ENCODE results near the gene MCHR1.

The MCHR1 gene, protein sequence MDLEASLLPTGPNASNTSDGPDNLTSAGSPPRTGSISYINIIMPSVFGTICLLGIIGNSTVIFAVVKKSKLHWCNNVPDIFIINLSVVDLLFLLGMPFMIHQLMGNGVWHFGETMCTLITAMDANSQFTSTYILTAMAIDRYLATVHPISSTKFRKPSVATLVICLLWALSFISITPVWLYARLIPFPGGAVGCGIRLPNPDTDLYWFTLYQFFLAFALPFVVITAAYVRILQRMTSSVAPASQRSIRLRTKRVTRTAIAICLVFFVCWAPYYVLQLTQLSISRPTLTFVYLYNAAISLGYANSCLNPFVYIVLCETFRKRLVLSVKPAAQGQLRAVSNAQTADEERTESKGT

DNA sequence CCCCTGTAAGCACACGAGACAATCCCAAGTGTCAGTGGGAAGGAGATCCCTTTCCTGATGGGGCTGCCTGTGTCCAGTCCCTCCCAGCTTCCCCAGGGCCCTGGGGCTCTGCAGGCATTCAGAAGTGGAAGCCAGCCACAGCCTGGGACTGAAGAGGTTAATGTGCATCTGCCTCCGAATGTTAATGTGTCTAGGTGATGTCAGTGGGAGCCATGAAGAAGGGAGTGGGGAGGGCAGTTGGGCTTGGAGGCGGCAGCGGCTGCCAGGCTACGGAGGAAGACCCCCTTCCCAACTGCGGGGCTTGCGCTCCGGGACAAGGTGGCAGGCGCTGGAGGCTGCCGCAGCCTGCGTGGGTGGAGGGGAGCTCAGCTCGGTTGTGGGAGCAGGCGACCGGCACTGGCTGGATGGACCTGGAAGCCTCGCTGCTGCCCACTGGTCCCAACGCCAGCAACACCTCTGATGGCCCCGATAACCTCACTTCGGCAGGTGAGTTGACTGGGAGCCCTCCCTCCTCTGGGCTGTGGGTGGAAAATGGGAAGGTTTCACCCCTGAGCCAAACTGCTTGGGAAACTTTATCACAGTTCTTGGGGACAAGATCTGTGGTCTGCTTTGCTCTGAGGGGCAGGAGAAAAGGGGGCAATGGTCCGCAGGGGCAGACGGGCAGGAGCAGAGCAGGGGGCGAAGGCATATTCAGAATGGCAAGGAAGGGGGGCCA is at the start of gene MCHR1:
Gene MCHR1 (plus strand): TSS at position 236 of the 715 bp plus-strand sequence. CDS start 169 bp downstream, at position 405.
- no peak for DNase-seq (ENCODE audit: low read depth in 2 of 2)

DNA sequence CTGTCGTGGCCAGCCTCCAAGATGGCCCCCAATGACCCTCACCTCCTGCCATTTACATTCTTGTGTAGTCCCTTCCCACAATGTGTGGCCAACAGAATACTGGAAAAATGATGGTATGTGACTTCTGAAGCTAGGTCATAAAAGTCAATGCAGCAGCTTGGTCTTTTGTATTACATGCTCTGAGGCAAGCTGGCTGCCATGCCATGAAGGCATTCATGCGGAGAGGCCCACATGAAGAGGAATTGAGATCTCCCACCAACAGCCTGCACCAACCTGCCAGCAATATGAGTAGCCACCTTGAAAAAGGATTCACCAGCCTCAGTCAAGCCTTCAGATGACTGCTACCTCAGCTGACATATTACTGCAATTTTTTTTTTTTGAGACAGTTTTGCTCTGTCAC is 47.4 kb upstream of the MCHR1 start:
- DNase-seq (ENCODE audit: low read depth in 2 of 2), result no peak

DNA sequence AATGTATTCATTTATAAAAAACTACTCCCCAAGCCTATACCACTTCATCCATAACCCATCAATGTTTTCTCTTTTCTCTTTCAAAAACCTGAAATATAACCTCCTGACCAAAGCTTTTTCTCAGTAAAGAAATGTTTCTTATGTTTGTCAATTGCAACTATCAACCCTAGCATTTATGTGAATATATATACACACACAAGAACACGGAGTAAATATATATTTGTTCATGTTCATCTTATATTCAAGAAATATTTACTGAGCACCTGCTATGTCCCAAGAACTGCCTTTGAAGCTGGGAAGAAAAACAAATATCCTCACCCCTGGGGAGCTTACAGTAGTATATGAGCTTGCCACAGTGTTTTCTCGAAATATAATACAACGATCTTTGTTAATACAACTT is 46.2 kb upstream of the MCHR1 start:
- DNase-seq (ENCODE audit: low read depth in 2 of 2), result no peak

DNA sequence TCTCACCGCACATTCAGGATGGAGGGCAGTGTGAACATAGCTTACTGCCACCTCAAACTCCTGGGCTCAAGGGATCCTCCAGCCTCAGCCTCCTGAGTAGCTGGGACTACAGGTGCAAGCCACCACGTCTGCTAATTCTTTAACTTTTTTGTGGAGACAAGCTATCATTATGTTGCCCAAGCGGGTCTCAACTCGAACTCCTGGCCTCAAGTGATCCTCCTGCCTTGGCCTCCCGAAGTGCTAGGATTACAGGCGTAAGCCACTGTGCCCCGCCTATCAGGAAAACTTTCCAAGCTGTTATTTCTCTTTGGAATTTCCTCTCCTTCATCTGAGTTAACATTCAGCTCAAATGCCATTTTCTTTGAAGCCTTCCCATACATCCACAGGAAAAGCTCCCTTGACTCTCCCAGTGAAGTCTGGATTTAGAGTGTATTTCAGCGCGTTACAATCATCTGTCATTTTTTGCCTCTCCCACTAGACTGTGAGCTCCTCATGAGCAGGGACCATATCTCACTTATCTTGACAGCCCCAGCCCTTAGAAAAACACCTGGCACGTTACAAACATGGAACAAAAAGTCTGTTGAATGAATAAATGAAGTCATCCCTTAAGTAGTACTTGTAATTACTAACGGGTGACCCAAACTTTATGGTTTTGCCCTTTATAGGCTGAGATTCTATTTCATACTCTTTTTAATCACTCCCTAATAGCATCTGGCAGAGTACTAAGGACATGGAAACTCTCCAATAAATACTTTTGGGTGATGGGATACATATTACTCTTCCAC is 45.0 kb upstream of the MCHR1 start:
- no peak for DNase-seq (ENCODE audit: low read depth in 2 of 2)

DNA sequence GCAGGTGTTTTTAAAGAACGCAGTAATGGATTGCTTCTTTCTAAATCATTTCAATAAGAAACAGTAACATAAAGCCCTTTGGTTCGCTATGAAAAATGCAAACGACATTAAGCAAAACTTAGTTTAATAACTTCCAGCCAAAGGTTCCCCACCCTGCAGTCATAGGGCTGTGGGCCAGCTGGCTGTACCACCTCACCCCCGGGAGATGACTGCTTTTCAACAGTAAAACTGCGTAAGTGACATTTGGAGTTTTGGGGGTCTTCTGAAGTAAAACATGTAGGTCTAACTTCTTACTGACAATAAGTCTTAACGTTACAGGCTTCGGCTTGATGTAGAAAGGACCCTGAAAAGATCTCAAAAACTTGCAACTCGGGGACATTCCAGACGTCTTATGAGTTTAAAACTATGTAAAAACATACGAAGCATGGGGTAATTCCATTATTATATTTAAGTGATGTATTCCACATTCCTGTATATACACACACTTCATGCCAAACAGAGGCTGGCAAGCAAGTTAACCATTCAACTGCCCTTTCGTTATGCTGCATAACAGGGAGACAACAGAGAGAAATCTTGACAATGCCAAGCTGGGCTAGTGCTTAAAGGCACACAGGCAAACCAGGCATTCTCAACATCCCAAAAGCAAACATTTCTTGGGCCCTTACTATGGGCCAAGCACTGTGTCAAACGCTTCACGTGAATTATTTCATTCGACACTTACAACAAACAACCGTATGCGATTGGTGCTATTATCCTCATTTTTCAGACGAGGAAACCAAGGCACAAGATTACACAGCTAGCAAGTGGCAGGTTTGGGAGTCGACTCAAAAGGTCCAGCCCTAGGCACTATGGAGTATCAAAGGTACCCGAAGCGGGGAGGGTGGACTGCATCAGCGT is 44.0 kb upstream of the MCHR1 start:
- no peak for DNase-seq (ENCODE audit: low read depth in 2 of 2)

DNA sequence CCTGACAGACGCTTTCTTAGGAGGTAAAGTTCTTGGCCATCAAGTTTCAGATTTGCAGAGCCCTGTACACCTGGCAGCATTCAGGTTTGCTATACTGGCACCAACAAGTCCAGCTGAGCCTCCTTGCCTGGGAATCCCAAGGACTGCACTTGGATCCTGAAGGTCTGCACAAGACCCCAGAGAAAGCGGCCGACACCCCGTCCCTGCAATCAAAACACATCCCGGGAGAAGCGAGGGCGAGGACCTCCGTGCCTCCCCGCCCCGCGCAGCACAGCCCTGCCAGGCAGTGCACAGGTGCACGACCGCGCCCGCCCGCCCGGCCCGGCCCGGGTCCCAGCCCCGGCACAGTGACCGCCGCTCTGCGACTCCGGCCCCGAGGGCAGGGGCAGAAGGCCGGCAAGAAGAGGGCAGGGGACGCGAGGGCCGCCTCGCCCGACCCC is 43.3 kb upstream of the MCHR1 start:
- no peak for DNase-seq (ENCODE audit: low read depth in 2 of 2)

DNA sequence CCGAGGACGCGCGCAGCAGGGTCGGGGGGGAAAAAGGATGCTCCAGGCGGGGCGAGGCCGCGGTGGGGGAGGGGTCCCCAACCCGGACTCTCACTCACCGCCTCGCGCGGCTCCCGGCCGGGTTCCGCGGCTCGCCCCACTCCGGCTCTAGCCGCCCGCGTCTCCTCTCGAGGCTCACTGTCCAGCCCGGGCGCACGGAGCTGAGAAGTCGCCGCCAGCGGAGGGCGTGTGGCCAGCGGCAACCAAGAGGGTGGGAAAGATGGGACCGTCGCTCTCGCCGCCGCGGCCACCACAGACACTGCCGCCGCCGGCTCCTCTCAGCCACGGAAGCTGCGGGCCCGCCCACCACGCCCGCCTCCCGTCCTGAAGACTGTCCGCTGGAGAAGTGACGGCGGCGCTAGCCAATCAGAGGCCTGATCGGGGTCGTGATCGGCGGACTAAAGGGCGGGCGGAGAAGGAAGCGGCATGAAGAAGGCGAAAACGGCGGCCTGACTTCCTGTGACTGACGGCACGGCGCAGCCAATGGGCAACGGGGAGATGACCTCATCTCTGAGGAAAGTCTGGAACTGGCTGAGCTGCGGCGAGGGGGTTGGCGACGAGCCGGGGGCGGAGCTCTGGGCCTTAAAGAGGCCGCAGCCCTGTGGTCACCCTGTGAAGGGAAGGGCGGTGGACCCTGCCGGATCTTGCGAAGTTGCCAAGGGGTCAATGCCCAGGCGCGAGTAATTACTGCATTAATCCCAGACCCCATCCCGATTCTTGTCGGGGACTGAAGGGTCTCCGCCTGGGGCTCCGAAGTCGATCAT is 42.7 kb upstream of the MCHR1 start, which contains the start of gene MRTFA:
Gene MRTFA (minus strand): TSS at position 340 of the 803 bp plus-strand sequence.
- DNase-seq (ENCODE audit: low read depth in 2 of 2), result peak; percentile 99

DNA sequence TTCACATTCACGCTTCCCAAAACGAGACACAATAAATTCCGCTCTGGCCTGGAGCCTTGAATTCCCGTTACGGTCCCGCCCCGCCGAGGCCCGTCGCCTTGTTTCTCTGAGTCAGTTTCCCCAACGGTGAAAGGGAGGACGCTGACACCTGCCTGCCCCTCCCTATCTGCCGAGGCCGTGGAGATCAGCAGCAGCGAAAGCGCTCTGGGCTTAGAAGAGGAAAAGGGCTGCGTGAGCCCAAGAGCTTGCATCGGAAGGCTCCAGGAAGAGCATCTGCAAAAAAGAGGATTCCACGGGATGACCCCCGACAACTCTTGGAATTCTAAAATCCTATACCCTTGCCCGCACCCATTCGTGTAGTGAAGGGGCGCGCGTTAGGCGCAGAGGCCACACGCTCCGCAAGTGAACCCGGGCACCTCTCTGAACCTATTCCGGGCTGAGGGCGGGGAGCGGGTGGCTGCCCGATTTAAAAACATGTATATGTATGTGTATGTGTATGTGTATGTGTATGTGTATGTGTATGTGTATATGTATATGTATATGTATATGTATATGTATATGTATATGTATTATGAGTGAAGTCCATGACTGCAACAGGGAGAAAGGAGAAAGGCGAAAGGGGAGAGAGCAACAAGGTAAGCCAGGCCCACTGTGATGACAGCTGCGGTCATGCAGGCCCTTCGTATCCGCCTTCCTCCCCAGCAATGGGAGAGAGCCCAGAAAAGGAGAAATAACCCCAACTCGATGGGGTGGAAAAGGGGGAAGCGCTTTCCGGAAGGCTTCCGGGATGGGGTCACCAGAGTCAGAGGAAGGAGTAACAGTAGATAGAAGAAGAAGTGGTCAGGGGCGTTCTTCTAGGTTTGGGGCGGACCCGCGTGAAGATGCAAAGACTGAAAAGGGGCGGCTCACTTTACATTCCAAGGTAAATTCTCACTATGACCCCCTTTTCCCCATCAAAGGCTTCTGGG is 41.8 kb upstream of the MCHR1 start:
- peak; percentile 36 to 66 for DNase-seq (ENCODE audit: low read depth in 2 of 2)

DNA sequence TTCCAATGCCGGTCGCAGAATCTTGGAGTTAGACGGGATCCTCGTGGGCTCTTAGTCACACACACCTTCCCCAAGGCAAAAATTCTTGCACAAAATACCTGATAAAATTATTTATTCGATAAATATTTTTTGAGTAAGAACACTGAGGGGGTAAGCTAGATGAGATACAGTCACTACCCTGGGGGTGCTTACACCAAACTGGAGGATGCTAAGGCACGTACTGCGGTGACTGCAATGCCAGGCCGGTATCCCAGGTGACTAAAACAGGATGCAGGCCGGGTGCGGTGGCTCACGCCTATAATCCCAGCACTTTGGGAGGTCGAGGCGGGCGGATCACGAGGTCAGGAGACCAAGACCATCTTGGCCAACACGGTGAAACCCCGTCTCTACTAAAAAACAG is 41.0 kb upstream of the MCHR1 start:
- DNase-seq (ENCODE audit: low read depth in 2 of 2), result no peak

DNA sequence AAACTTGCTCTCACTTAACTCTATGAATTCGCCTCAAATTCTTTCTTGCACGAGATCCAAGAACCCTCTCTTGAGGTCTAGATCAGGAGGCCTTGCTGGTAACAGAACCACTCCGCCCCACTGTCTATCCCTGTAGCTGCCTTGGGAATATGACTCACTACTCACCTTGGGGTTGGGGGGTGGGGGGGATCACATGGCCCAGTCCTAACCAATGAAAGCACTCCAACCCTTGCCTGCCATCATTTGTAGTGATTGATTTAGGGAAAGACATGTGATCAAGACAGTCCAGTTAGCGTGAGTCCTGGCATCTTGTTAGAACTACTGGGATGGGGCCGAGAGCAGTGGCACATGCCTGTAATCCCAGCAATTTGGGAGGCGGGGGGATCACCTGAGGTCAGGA is 38.0 kb upstream of the MCHR1 start:
- no peak for DNase-seq (ENCODE audit: low read depth in 2 of 2)

DNA sequence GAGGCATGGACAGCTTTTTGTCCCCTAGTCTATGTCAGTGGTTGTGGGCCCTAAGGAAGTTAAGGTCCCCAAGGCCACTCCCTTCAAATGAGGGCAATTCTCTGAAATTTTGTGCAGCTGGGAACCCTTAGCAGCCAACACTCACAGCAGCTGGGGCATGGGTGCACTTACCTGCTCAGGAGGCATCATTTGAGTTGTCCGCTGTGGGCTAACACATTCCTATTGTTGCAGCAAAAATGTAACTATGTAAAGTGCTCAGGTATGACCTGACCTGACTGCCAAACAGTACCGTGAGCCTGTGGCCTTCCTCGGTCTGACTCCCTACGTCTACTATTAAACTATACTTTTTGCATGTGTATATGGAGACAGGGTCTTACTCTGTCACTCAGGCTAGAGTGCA is 37.0 kb upstream of the MCHR1 start:
- no peak for DNase-seq (ENCODE audit: low read depth in 2 of 2)

DNA sequence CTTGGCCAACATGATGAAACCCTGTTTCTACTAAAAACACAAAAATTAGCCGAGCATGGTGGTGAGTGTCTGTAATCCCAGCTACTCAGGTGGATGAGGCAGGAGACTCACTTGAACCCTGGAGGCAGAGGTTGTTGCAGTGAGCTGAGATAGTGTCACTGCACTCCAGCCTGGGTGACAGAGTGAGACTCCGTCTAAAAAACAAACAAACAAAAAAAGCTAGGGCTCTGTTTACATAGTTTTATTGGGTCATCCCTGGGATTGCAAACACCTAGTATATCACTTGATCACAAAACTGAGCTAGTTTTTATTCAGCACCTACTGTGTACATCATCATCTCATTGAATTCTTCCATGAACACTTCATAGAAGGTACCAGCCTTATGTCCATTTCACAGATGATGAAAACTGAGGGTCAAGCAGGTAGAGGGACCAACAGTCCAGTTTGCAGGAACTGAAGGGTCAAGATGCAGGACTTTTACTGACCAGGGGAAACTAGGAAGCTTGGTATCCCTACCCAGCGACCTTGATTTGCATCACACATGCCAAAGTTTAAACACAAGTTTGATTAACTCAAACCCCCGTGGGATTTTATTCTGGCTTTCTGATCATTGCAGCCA is 33.6 kb upstream of the MCHR1 start:
- no peak for DNase-seq (ENCODE audit: low read depth in 2 of 2)

DNA sequence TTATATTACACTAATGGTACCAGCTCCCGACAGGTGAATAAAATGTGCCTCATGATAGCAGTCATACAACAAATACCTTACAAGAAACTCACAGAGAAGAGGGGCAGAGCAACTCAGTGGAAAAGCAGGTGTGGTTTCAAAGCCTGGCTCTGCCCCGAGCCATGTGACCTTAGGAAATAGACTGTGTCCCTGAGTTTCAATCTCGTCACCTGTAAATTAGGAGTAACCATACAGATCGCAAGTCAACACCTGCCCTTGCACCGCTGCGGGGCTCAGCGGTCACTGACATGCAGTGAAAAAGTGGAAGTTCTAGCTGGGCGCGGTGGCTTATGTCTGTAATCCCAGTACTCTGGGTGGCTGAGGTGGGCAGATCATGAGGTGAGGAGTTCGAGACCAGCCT is 30.9 kb upstream of the MCHR1 start:
- DNase-seq (ENCODE audit: low read depth in 2 of 2), result no peak

DNA sequence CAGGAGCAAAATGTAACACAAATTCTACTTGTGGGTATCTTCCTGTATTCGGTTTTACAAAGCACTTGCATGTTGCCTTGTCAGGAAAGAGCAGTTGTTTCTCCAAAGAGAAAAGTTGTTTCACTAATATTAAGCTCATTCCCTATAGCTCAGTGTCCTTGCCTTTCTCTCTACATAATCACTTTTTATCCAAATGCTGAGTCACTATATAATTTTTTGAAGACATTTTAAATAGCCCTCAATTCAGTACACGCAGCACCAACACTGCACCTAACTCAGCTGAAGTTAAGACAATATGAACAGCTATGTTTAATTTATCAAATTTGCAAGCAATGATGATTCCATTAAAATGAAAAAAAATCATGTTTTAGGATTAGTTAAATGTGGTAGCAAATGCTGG is 28.2 kb upstream of the MCHR1 start:
- DNase-seq (ENCODE audit: low read depth in 2 of 2), result no peak

DNA sequence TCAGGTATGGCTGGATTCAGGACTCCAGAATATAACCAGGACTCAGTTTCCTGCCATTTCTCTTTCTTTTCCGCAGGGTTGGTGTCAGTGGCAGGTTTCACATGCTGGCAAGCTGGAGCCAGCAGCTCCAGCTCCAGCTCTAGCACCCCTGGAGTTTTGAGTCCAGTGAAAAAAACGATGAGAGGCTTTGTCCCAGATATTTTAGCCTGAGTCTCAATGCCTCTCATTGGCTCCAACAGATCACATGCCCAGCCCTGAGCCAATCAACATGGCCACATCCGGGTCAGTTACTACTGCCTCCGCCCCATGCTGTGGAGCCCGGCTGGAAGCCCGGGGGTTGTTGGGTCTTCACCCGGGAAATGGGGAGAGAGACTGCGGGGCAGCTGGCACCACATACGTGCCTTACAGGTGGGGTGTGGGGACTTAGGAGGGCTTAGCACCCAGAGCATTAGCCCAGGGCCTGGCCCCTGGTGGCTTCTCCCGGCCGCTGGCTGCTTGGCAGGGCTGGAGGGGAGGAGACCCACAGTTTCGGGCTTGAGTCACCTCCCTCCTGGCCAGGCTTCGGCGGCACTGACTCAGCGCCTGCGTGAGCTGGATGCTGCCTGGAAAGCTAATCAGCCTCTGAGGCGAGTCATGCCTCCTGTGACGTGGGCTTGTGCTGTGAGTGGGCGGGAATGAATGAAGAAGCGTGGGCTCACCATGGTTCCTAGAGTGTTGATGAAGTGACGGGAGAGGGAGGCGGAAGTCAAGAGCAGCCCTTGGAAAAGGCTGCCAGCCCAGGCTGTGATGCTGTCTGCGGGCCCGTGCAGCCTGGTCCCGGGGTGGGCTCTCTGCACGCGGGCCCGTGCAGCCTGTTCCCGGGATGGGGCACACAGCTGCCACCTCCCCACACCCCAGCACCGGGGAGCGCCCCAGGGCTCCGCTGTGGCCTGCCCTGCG is 27.5 kb upstream of the MCHR1 start:
- peak; percentile 69 to 85 for DNase-seq (ENCODE audit: low read depth in 2 of 2)

DNA sequence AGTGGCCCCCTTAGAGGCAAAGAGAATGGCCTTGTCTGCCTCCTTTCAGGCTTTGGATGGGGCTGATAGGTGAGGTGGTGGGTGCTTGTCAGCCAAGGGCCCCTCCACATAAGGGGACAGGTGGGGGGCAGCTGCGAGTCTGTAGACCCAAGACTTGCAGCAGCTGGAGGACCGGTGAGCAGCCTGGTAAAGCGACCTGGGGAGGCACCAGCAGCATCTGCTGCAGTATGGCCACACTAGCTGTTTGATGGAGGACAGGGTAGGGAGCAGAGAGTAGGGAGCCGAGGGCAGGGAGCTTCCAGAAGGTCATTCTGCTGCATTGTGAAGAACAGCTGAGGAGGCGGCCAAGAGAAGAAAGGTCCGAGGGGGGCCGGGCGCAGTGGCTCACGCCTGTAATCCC is 25.9 kb upstream of the MCHR1 start:
- no peak for DNase-seq (ENCODE audit: low read depth in 2 of 2)

DNA sequence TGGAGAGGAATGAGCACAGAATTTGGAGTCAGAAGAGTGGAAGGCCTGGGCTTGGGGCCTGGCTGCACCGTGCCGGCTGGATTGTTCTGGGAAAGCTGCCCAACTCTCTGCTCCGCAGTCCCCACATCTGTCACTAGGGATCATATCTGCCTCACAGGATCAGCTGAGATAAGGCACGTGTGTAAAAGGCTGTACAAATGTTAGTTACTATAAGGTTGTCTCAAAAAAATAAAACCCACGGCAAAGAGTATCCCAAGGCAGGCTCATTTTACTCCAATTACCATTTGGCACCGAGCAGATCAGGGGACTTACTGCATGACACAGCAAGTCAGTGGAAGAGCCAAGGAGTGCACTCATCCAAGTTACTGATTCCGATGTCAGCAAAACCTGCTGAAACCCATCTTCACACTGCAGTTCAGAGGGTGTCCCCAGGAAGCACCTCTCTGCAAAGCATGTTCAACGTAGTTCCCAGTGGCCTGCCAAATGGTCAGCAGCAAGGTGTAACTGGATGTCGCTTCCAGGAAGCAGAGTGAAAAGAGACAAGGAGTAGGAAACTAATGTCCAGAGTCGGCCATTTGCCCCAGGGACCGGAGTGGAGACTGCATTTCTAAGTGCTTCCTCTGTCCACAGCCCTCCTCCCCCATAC is 24.6 kb upstream of the MCHR1 start:
- no peak for DNase-seq (ENCODE audit: low read depth in 2 of 2)

Data from activated CD4-positive, alpha-beta T cell treated with anti-CD3 and anti-CD28 coated beads for 24 hours (primary cell).